LNCaP clone FGC (cell line): ENCODE measurements around the gene MALSU1.

Source experiments
- DNase-seq: peaks from one replicate; pipeline ENCODE4 v3.0.0-alpha.2; 2011; ENCODE audit warnings: low read depth
- H3K4me3 ChIP-seq: 2 replicates; pipeline ENCODE4 v1.5.1; 2011; ENCODE audit warnings: mild to moderate bottlenecking, low read depth, low read length, control low read depth
- CTCF ChIP-seq: IDR thresholded peaks from 2 replicates; pipeline ENCODE4 v1.5.1; 2012; ENCODE audit warnings: mild to moderate bottlenecking; ENCODE audit not compliant: control insufficient read depth, insufficient read depth; ENCODE audit errors: extremely low read depth

Gene MALSU1

DNA sequence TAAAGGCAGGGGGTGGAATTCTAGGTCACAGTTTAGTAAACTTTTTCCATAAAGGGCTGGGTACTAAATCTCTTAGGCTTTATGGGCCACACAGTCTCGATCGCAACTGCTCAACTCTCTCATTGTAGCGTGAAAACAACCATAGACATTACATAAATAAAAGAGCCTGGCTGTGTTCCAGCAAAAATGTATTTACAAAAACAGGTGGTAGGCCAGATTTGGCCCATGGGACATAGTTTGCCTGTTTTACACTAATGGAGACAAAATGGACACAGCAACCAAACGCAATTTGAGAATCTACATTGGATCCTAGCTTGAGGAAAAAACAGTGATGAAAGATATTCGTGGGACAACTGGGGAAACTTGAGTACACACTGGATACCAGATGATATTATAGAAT lies 23.2 kb upstream of the MALSU1 start:
- TF ChIP-seq CTCF = no peak
- no peak for DNase-seq

DNA sequence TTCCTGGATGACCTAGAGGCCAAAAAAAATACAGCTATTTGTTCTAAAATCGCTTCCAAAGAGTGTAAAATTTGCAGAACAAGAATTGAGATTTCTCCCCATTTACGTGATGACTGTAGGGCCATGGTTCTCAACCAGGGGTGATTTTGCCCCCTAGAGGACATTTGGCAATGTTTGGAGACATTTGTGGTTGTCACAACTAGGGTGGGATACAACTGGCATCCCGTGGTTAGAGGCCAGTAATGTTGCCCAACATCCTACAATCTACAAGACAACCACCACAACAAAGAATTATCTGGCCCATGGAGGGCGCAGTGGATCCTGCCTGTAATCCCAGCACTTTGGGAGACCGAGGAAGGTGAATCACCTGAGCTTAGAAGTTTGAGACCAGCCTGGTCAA lies 22.8 kb upstream of the MALSU1 start:
- no peak for DNase-seq
- 0 out of 2 replicates have a peak, but pooled peaks have one; percentile 7 for TF ChIP-seq CTCF
- H3K4me3 ChIP-seq = no peak overlapping the region

More for the DNA sequence above, 23.2 kb upstream of the MALSU1 start:
- H3K4me3 ChIP-seq = no peak overlapping the region

- no peak for DNase-seq
- no peak for TF ChIP-seq CTCF
Measured at GRCh38 chr7:23276947-23277346, 22.2 kb upstream of the MALSU1 start.

DNA sequence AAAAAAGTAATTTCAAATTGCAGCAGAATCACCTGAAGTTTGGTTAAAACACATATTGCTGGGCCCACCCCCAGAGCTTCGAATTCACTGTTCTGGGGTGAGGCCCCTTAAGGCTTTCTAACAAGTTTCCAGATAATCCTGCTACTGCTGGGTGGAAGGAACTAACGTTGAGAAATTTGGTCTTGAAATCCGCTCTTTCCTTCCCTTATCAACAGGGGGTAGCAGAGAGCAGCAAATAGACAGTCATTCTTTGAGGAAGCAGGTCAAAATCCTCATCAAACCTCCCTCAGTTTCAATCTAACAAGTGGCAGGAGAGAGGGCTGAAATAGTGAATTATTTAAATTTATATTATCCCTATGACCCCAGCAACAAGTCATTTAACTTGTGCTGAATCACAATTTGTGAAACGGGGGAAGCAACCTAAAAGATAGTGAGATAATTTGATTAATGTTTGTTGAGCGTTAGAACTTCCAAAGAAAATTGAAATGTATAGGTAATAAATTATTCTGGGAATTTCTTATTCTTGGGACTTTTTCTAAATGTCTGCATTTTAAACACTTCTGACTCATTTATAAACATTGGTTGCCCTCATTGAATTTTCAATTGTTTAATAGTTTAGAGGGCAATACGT lies 21.7 kb upstream of the MALSU1 start:
- peak; percentile 28 for DNase-seq
- peak; percentile 91 for TF ChIP-seq CTCF

More at GRCh38 chr7:23276947-23277346, 22.2 kb upstream of the MALSU1 start:
- no peak overlapping the region for H3K4me3 ChIP-seq

GRCh38 chr7:23279819-23280525 lies 19.2 kb upstream of the MALSU1 start:
- no peak for DNase-seq
- no peak overlapping the region for H3K4me3 ChIP-seq
- no peak for TF ChIP-seq CTCF

More for the DNA sequence above, 21.7 kb upstream of the MALSU1 start:
- H3K4me3 ChIP-seq = no peak overlapping the region

GRCh38 chr7:23283086-23283485 lies 16.1 kb upstream of the MALSU1 start:
- no peak for DNase-seq
- H3K4me3 ChIP-seq = no peak overlapping the region
- no peak for TF ChIP-seq CTCF

- H3K4me3 ChIP-seq = no peak overlapping the region
- DNase-seq = no peak
- TF ChIP-seq CTCF = no peak
Measured at GRCh38 chr7:23284871-23285270, 14.3 kb upstream of the MALSU1 start.
